Measurements from ENCODE around the gene AP3D1. TPM values are rescaled to one million over a fixed set of nuclear protein-coding genes. Genes with fewer than 3 reads are reported as not detected.
"Not testable (repeated sequence)": the region's sequence is repeated elsewhere in the genome, so short reads cannot be mapped to it uniquely, and the experiment has no call there.

AP3D1 gene
- total RNA-seq, 2 experiments from 2014 or later: 80.0 to 99.8 TPM

DNA sequence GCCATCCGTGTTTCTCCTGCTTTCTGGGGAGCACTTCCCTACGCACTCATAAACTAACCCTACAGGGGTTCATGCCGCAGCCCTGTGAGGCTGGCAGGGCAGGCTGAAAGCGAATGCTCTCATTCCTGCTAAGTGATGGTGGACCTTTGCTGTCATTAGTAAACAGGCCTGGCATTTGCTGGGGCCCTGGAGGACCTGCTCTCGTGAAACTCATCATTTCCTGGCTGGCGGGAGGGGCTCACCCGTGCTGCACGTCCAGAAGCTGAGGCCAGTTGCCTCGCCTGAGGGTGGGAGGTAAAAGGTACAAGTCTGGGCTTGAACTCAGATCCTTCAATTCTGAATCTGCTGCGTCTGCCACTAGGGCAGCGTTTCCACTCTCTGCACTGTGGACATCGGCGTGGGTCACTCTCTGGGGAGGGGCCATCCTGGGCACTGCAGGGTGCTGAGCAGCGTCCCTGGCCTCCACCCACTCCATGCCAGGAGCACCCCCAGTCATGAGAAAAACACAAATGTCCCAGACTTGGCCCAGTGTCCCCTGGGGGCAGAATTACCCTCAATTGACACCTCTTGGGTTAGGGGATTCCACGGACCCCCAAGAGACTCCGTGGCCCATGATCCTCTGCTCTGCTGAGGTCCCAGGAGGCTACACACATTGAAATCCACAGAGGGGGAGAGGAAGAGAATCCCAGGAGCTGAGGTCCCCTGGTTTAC is 62.2 kb downstream of the AP3D1 start:
- 0 out of 2 replicates have a peak, but pooled peaks have one; percentile 17 for TF ChIP-seq CTCF (conservative IDR thresholded peaks at IDR 0.05; ENCODE audit: low read length)
- TF ChIP-seq EZH2phosphoT487 (IDR thresholded peaks at IDR 0.05; ENCODE audit: borderline replicate concordance, low read depth, low read length): no peak
- Histone ChIP-seq H3K9me2 (ENCODE audit: insufficient read depth, low read length) (no peaks in the 10 kb centered on the region), H3K9me3 (ENCODE audit: low read length) (no peaks in the 10 kb centered on the region), H3K36me3 (ENCODE audit: insufficient read depth, low read length) (peaks cover 17% of the 10 kb centered on the region), H3K4me1 (ENCODE audit: insufficient read depth, low read length, poor library complexity, severe bottlenecking) (peaks cover 87% of the 10 kb centered on the region), H3K4me3 (ENCODE audit: low read depth, low read length, poor library complexity, severe bottlenecking) (peak overlapping the region; percentile 62), H3K4me2 (ENCODE audit: low read length) (peak overlapping the region; percentile 97), H4K20me1 (ENCODE audit: insufficient read depth, low read length) (no peaks in the 10 kb centered on the region), H3K79me2 (ENCODE audit: insufficient read depth, low read depth, low read length) (peaks cover 30% of the 10 kb centered on the region), H3K27ac (ENCODE audit: low read depth, low read length, poor library complexity, severe bottlenecking) (peak overlapping the region; percentile 94), H2AFZ (ENCODE audit: low read length) (no peak overlapping the region)
- DNase-seq (ENCODE audit: low spot score): peak; percentile 65
- ChIA-PET POLR2A (interaction anchor here (0.5 kb wide), 1 partner anchor 882 kb away, joined by 3 read pairs; no protein-coding TSS in a partner anchor), CTCF (ENCODE audit: unreplicated experiment) (no interaction called here)
- intact Hi-C loops (cut with micrococcal nuclease; ENCODE audit: unreplicated experiment): loop anchor here (5.0 to 10.0 kb wide), 2 partner anchors 184 to 422 kb away; partner anchors contain the start of genes ADAT3 and SCAMP4
- no TSS peak for BruUV-seq (replicated peaks)

DNA sequence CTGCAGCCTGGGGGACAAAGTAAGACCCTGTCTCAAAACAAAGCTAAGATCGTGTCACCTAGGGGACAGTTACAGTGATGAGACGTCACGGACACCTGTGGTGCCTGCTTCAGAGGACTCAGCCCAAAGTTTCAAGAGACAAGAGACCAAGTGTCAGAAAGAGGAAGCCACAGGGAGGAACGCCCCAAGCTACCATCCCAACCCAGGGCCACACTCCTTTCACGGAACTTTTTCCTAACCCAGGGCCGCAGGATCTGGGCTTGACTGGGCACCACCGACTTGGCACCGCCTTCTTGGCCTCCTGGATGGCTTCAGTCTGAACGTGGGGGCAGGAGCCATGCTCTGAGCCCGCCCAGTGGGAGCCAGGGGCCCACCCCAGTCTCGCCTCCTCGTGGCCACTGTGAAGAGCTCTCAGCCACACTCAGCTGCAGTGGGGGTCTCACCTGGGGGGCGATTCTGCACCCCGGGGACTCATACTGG is 63.7 kb downstream of the AP3D1 start:
- H3K9me2 ChIP-seq (ENCODE audit: insufficient read depth, low read length): no peaks in the 10 kb centered on the region
- peak; percentile 92 for DNase-seq (ENCODE audit: low spot score)
- H3K4me3 ChIP-seq (ENCODE audit: low read depth, low read length, poor library complexity, severe bottlenecking): peak overlapping the region; percentile 21
- no TSS peak for BruUV-seq (replicated peaks)
- H3K4me2 ChIP-seq (ENCODE audit: low read length): peak overlapping the region; percentile 98
- peaks cover 16% of the 10 kb centered on the region for H3K36me3 ChIP-seq (ENCODE audit: insufficient read depth, low read length)
- TF ChIP-seq CTCF (conservative IDR thresholded peaks at IDR 0.05; ENCODE audit: low read length): peak; percentile 75
- TF ChIP-seq EZH2phosphoT487 (IDR thresholded peaks at IDR 0.05; ENCODE audit: borderline replicate concordance, low read depth, low read length): no peak
- peak overlapping the region; percentile 94 for H3K27ac ChIP-seq (ENCODE audit: low read depth, low read length, poor library complexity, severe bottlenecking)
- H3K4me1 ChIP-seq (ENCODE audit: insufficient read depth, low read length, poor library complexity, severe bottlenecking): peaks cover 82% of the 10 kb centered on the region
- H3K9me3 ChIP-seq (ENCODE audit: low read length): no peaks in the 10 kb centered on the region
- H4K20me1 ChIP-seq (ENCODE audit: insufficient read depth, low read length): no peaks in the 10 kb centered on the region
- H2AFZ ChIP-seq (ENCODE audit: low read length): no peak overlapping the region
- H3K79me2 ChIP-seq (ENCODE audit: insufficient read depth, low read depth, low read length): peaks cover 32% of the 10 kb centered on the region
- ChIA-PET POLR2A (interaction anchor here (0.9 kb wide), 1 partner anchor 36 kb away, joined by 3 read pairs; no protein-coding TSS in a partner anchor), CTCF (ENCODE audit: unreplicated experiment) (interaction anchor here (0.6 kb wide), 2 partner anchors 31 to 146 kb away, joined by 3 read pairs; no protein-coding TSS in a partner anchor)
- intact Hi-C loops (cut with micrococcal nuclease; ENCODE audit: unreplicated experiment): loop anchor here (2.0 to 10.0 kb wide), 3 partner anchors 37 to 420 kb away; partner anchors contain the start of genes ADAT3, MKNK2 and SCAMP4

DNA sequence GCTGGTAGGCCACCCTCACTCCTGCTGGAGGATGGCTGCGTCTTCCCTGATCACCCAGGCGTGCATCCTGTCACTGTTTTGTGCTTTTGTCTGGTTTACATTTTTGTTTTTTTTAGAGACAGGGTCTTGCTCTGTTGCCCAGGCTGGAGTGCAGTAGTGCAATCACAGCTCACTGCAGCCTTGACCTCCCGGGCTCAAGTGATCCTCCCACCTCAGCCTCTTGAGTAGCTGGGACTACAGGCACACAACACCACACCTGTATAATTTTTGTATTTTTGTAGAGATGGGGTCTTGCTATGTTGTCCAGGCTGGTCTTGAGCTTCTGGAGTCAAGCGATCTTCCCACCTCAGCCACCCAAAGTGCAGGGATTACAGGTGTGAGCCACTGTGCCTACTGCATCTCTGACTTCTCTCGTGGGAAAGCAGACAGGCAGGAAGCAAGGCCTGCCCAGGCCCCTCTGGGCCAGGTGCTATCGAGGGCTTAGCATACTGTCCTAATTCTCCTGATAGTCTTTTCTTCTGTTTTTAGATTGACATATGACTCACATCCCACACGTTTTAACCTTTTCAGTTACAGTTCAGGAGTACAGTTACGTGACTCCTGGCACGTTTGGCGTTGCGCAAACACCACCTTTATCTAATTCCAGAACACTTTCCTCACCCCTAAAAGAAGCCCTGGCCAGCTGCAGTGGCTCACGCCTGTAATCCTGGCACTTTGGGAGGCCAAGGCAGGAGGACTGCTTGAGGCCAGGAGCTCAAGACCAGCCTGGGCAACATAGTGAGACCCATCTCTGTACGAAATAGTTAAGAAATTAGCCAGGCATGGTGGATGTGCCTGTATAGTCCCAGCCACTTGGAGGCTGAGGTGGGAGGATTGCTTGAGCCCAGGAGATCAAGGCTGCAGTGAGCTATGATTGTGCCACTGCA is 64.4 kb downstream of the AP3D1 start:
- H4K20me1 ChIP-seq (ENCODE audit: insufficient read depth, low read length); H2AFZ ChIP-seq (ENCODE audit: low read length); BruUV-seq (replicated peaks); H3K9me2 ChIP-seq (ENCODE audit: insufficient read depth, low read length); H3K9me3 ChIP-seq (ENCODE audit: low read length): not testable (repeated sequence)
- Histone ChIP-seq H3K79me2 (ENCODE audit: insufficient read depth, low read depth, low read length) (peaks cover 32% of the 10 kb centered on the region), H3K4me3 (ENCODE audit: low read depth, low read length, poor library complexity, severe bottlenecking) (peak overlapping the region; percentile 51), H3K4me1 (ENCODE audit: insufficient read depth, low read length, poor library complexity, severe bottlenecking) (peaks cover 82% of the 10 kb centered on the region), H3K4me2 (ENCODE audit: low read length) (peak overlapping the region; percentile 98), H3K27ac (ENCODE audit: low read depth, low read length, poor library complexity, severe bottlenecking) (peak overlapping the region; percentile 94), H3K36me3 (ENCODE audit: insufficient read depth, low read length) (peaks cover 17% of the 10 kb centered on the region)
- POLR2A ChIA-PET: interaction anchor here (0.9 kb wide), 1 partner anchor 35 kb away, joined by 3 read pairs; no protein-coding TSS in a partner anchor
- intact Hi-C loops (cut with micrococcal nuclease; ENCODE audit: unreplicated experiment): loop anchor here (2.0 to 10.0 kb wide), 3 partner anchors 36 to 420 kb away; partner anchors contain the start of genes ADAT3, MKNK2 and SCAMP4
- CTCF ChIA-PET (ENCODE audit: unreplicated experiment): interaction anchor here (0.6 kb wide), 3 partner anchors 30 to 145 kb away, joined by 3 read pairs; no protein-coding TSS in a partner anchor
- DNase-seq (ENCODE audit: low spot score): peak; percentile 91

All from OCI-LY7 (cell line).